G401 (cell line): ENCODE data around the gene RADX. TPM values are rescaled to one million over a fixed set of nuclear protein-coding genes. Genes with fewer than 3 reads are reported as not detected.
"Not testable (repeated sequence)": the region's sequence is repeated elsewhere in the genome, so short reads cannot be mapped to it uniquely, and the experiment has no call there.

Experiments used
- DNase-seq: peaks from one replicate; pipeline ENCODE4 v3.0.0-alpha.2; 2015; ENCODE audit warnings: low spot score
- in situ Hi-C: cut with HindIII; loops from 2 replicates; pipeline ENCODE4 v1.10.0; 2016; ENCODE audit warnings: low sequenced_read_pairs, mixed read lengths
- total RNA-seq: library from RNA; depleted of rRNA; stranded (reverse); fragments of >200 nt; shearing (Covaris generic); gene quantifications from 2 replicates; pipeline ENCODE4 v1.2.3, GENCODE V29; 2014; rRNA removed

The RADX gene
- 0.06 and 0.34 TPM in 2 replicates for total RNA-seq

- in situ Hi-C loops = no loop called here
- peak; percentile 10 for DNase-seq
Measured at GRCh38 chrX:106611679-106612392, at the start of gene RADX. Gene RADX, plus strand, starts transcription at chrX:106611978. Its CDS starts 103 bp downstream, at chrX:106612081.

- no peak for DNase-seq
- in situ Hi-C loops = no loop called here
Measured at GRCh38 chrX:106564986-106565385, 46.8 kb upstream of the RADX start.

- in situ Hi-C loops = no loop called here
Measured at GRCh38 chrX:106566362-106566761, 45.4 kb upstream of the RADX start.

GRCh38 chrX:106581856-106582255 lies 29.9 kb upstream of the RADX start:
- in situ Hi-C loops = no loop called here
- no peak for DNase-seq

More at GRCh38 chrX:106566362-106566761, 45.4 kb upstream of the RADX start:
- no peak for DNase-seq

GRCh38 chrX:106585478-106585877 lies 26.3 kb upstream of the RADX start:
- in situ Hi-C loops = no loop called here
- no peak for DNase-seq

GRCh38 chrX:106588801-106589200 lies 23.0 kb upstream of the RADX start:
- in situ Hi-C loops = no loop called here

GRCh38 chrX:106599411-106599810 lies 12.4 kb upstream of the RADX start:
- DNase-seq = no peak
- in situ Hi-C loops = no loop called here

More at GRCh38 chrX:106588801-106589200, 23.0 kb upstream of the RADX start:
- DNase-seq = no peak

GRCh38 chrX:106606571-106606970 lies 5.2 kb upstream of the RADX start:
- in situ Hi-C loops = no loop called here
- DNase-seq = no peak

- in situ Hi-C loops = no loop called here
- DNase-seq = no peak
Measured at GRCh38 chrX:106608016-106608415, 3.8 kb upstream of the RADX start.

GRCh38 chrX:106611317-106611678 lies 480 bp upstream of the RADX start:
- in situ Hi-C loops = no loop called here
- no peak for DNase-seq

GRCh38 chrX:106612393-106612763 lies 600 bp downstream of the RADX start:
- in situ Hi-C loops = no loop called here
- DNase-seq = no peak

GRCh38 chrX:106613277-106613676 lies 1.5 kb downstream of the RADX start:
- in situ Hi-C loops = no loop called here
- DNase-seq = no peak

GRCh38 chrX:106615041-106615440 lies 3.3 kb downstream of the RADX start:
- no peak for DNase-seq
- in situ Hi-C loops = no loop called here

GRCh38 chrX:106619797-106620196 lies 8.0 kb downstream of the RADX start:
- in situ Hi-C loops = no loop called here
- DNase-seq = peak; percentile 0

- no peak for DNase-seq
- in situ Hi-C loops = no loop called here
Measured at GRCh38 chrX:106621836-106622235, 10.1 kb downstream of the RADX start.

- in situ Hi-C loops = no loop called here
- DNase-seq = no peak
Measured at GRCh38 chrX:106626789-106627188, 15.0 kb downstream of the RADX start.

GRCh38 chrX:106631615-106632014 lies 19.8 kb downstream of the RADX start:
- no peak for DNase-seq
- in situ Hi-C loops = no loop called here

- no peak for DNase-seq
- in situ Hi-C loops = no loop called here
Measured at GRCh38 chrX:106649523-106650428, 38.0 kb downstream of the RADX start.

GRCh38 chrX:106653625-106654024 lies 41.8 kb downstream of the RADX start:
- in situ Hi-C loops = not testable (repeated sequence)

GRCh38 chrX:106670631-106671030 lies 58.9 kb downstream of the RADX start:
- in situ Hi-C loops = no loop called here
- no peak for DNase-seq

More at GRCh38 chrX:106653625-106654024, 41.8 kb downstream of the RADX start:
- DNase-seq = not testable (repeated sequence)
